Neuronal stem cell (in vitro differentiated cells): Measurements from ENCODE around the gene TRIM50.
"Not testable (repeated sequence)": the region's sequence is repeated elsewhere in the genome, so short reads cannot be mapped to it uniquely, and the experiment has no call there.

ENCODE experiments used
- DNase-seq: peaks from one replicate; pipeline ENCODE4 v3.0.0-alpha.2; 2013; ENCODE audit warnings: low spot score
- H2AFZ ChIP-seq: one replicate; pipeline ENCODE4 v1.6.1; 2013; ENCODE audit warnings: mild to moderate bottlenecking, low read length, inconsistent platforms
- H2AK5ac ChIP-seq: 2 replicates; pipeline ENCODE4 v1.6.1; 2013; ENCODE audit warnings: low read depth, mild to moderate bottlenecking, inconsistent platforms, low read length, moderate library complexity, mixed read lengths
- H2BK120ac ChIP-seq: 2 replicates; pipeline ENCODE4 v1.6.1; 2013; ENCODE audit warnings: low read depth, mild to moderate bottlenecking, inconsistent platforms, low read length, moderate library complexity, mixed read lengths
- H2BK12ac ChIP-seq: one replicate; pipeline ENCODE4 v1.6.1; 2013; ENCODE audit warnings: low read length, inconsistent platforms
- H2BK15ac ChIP-seq: 2 replicates; pipeline ENCODE4 v1.6.1; 2013; ENCODE audit warnings: mild to moderate bottlenecking, low read length, inconsistent platforms, mixed read lengths
- H2BK5ac ChIP-seq: one replicate; pipeline ENCODE4 v1.6.1; 2013; ENCODE audit warnings: inconsistent platforms, mild to moderate bottlenecking, low read length, moderate library complexity
- H3K14ac ChIP-seq: one replicate; pipeline ENCODE4 v1.6.1; 2013; ENCODE audit warnings: low read length, inconsistent platforms
- H3K18ac ChIP-seq: 2 replicates; pipeline ENCODE4 v1.6.1; 2013; ENCODE audit warnings: low read length, inconsistent platforms
- H3K23ac ChIP-seq: 2 replicates; pipeline ENCODE4 v1.6.1; 2013; ENCODE audit warnings: low read depth, mild to moderate bottlenecking, mixed read lengths, low read length, inconsistent platforms; ENCODE audit not compliant: poor library complexity
- H3K27ac ChIP-seq: replicated peaks from 3 replicates; pipeline ENCODE4 v1.5.1; 2013; ENCODE audit warnings: low read length, inconsistent platforms
- H3K27me3 ChIP-seq, 3 experiments: 2 replicates each; pipeline ENCODE4 v1.6.1; 2013; ENCODE audit warnings: low read length in 3 of 3, mild to moderate bottlenecking in 2 of 3, inconsistent platforms in 1 of 3, low read depth in 1 of 3, mixed read lengths in 1 of 3, moderate library complexity in 1 of 3; ENCODE audit not compliant: control insufficient read depth in 3 of 3, insufficient read depth in 3 of 3
- H3K36me3 ChIP-seq, 2 donors: replicated peaks in 1 of 2; 2 replicates each; pipeline ENCODE4 v1.6.1; 2013; ENCODE audit warnings: low read length in 2 of 2; ENCODE audit not compliant: control insufficient read depth in 2 of 2, insufficient read depth in 2 of 2
- H3K4ac ChIP-seq: 2 replicates; pipeline ENCODE4 v1.6.1; 2013; ENCODE audit warnings: inconsistent platforms, mild to moderate bottlenecking, low read length, moderate library complexity
- H3K4me1 ChIP-seq, 2 donors: 1 replicate in 1 of 2; 2 replicates in 1 of 2; pipeline ENCODE4 v1.6.1; 2013; ENCODE audit warnings: low read length in 2 of 2, low read depth in 1 of 2; ENCODE audit not compliant: control insufficient read depth in 2 of 2, insufficient read depth in 1 of 2
- H3K4me2 ChIP-seq: one replicate; pipeline ENCODE4 v1.6.1; 2013; ENCODE audit warnings: mild to moderate bottlenecking, low read length, inconsistent platforms; ENCODE audit not compliant: insufficient read depth, poor library complexity, severe bottlenecking
- H3K4me3 ChIP-seq, 2 donors: 2 replicates each; pipeline ENCODE4 v1.5.1; 2013; ENCODE audit warnings: low read length in 2 of 2, mild to moderate bottlenecking in 2 of 2, inconsistent platforms in 1 of 2, moderate library complexity in 1 of 2
- H3K79me1 ChIP-seq: one replicate; pipeline ENCODE4 v1.6.1; 2013; ENCODE audit warnings: low read depth, mild to moderate bottlenecking, inconsistent platforms, low read length, moderate library complexity
- H3K9ac ChIP-seq: one replicate; pipeline ENCODE4 v1.6.1; 2013; ENCODE audit warnings: mild to moderate bottlenecking, low read depth, low read length, inconsistent platforms; ENCODE audit not compliant: poor library complexity
- H3K9me3 ChIP-seq, 2 donors: replicated peaks in 1 of 2; 2 replicates each; pipeline versions ENCODE3 to v1.6.1; 2013; ENCODE audit warnings: low read length in 2 of 2, mild to moderate bottlenecking in 2 of 2, inconsistent platforms in 1 of 2, low read depth in 1 of 2, mixed read lengths in 1 of 2, moderate library complexity in 1 of 2; ENCODE audit not compliant: control insufficient read depth in 2 of 2, insufficient read depth in 1 of 2
- H4K8ac ChIP-seq: one replicate; pipeline ENCODE4 v1.6.1; 2013; ENCODE audit warnings: low read depth, mild to moderate bottlenecking, inconsistent platforms, low read length, moderate library complexity
- H4K91ac ChIP-seq: one replicate; pipeline ENCODE4 v1.6.1; 2013; ENCODE audit warnings: low read length, low read depth, mild to moderate bottlenecking, inconsistent platforms; ENCODE audit not compliant: poor library complexity
- WGBS, 2 donors: extraction: QIAGEN DNeasy Blood & Tissue Kit; methylation state at CpG; one replicate each; pipeline ENCODE4 v1.1.7; 2013; ENCODE audit warnings: missing lambda C conversion rate in 2 of 2, mixed read lengths in 1 of 2; ENCODE audit not compliant: insufficient read length in 2 of 2, insufficient replicate concordance in 1 of 2; ENCODE audit errors: extremely low coverage in 2 of 2; 5-methylcytosine and 5-hydroxymethylcytosine counted together

The TRIM50 gene

DNA sequence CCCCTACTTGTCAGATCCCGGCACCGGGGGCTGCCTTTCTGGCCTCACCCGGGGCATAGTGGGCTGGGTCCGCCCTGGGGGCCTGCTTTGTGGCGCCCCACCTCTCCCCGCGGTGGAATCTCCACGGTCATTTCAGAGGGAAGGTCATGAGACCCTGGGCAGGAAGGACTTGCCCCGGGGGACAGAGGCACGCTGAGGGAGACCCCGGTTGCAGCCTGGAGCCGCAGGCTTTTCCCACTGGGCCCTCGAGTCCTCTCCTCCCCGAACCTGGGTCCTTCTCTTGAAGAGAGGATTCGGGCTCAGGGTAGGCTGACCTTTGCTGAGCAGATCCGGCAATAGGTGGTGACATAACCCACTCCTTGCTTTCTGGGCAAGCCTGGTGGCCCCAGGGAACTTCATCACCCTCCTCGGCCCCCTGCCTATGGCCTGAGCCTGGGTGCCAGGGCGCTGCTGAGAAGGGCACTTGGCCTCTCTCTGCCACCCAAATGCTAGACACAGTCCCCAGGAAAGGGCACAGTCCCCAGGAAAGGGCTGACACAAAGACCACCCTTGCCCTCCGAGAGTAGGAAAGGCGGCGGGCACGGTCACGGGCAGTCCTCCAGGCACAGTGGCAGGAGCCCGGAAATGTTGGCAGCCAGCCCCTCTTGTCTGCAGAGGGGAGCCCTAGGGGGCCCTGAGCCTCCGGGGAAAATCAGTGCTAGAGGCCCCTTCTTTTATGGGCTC is 36.3 kb upstream of the TRIM50 start:
- H4K8ac ChIP-seq, result no peak overlapping the region
- peak overlapping the region; percentile 44 for H3K18ac ChIP-seq
- DNase-seq, result no peak
- H3K4me1 ChIP-seq, result peaks cover 0 to 5% of the 10 kb centered on the region in 2 donors
- H3K27ac ChIP-seq, result no peak overlapping the region
- no peaks in the 10 kb centered on the region for H3K79me1 ChIP-seq
- H3K4me2 ChIP-seq, result no peak overlapping the region
- peak overlapping the region; percentile 64 for H2BK15ac ChIP-seq
- H2AFZ ChIP-seq, result peak overlapping the region; percentile 69
- no peak overlapping the region for H3K4me3 ChIP-seq
- no peak overlapping the region for H2BK5ac ChIP-seq
- no peak overlapping the region for H2BK12ac ChIP-seq
- no peak overlapping the region for H3K23ac ChIP-seq
- H3K14ac ChIP-seq, result peak overlapping the region; percentile 71
- H3K9ac ChIP-seq, result no peak overlapping the region
- no peak overlapping the region for H4K91ac ChIP-seq
- peak overlapping the region; percentile 37 for H3K4ac ChIP-seq
- H3K9me3 ChIP-seq, result peaks cover 0 to 4% of the 10 kb centered on the region in 2 donors
- no peaks in the 10 kb centered on the region for H3K36me3 ChIP-seq
- H2BK120ac ChIP-seq, result peak overlapping the region; percentile 6
- WGBS, 2 donors, result no CpG with 5 or more reads among the region's 25 CpGs
- H2AK5ac ChIP-seq, result peak overlapping the region; percentile 46
- H3K27me3 ChIP-seq, result peaks cover 0 to 11% (median 0%) of the 10 kb centered on the region in 3 experiments

DNA sequence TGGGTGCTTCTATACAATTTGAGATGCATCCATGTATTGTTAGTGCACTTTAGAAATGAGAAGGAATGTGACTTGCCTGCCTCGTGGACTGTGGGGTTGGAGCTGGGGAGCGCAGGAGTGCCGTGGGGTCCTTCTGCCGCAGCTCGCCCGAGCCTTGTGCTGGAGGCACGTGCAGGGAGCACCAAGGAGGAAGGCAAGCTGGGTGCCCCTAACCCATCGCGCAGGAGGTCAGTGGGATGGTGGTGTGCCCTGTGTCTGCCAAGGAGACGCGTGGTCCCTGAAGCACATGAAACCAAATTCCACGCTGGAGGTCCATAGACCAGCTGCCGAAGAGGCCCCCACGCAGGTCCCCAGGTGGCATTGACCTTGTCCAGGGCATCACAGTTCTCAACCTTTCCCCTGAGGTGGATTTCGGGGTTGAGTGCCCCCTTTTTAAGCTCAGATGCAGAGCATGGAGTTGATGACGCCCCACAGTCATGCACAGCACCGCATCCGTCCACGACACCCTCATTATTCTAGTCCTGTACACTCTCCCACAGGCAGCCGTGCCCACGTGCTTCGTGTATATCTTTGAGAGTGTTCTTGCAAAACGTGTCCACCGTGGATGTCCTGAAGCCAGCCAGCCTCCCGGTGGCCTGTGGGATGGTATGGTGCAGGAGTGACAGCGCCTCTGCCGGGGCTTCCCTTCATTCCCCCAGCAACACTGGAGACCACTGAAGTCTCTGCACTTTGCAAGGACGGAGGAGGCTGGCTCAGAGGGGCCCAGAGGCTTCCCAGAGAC is 35.5 kb upstream of the TRIM50 start:
- WGBS, 2 donors, result no CpG with 5 or more reads among the region's 28 CpGs
- H3K79me1 ChIP-seq, result no peaks in the 10 kb centered on the region
- H2BK12ac ChIP-seq, result no peak overlapping the region
- H2AFZ ChIP-seq, result peak overlapping the region; percentile 69
- no peak overlapping the region for H3K27ac ChIP-seq
- H4K8ac ChIP-seq, result no peak overlapping the region
- H3K4me1 ChIP-seq, result peaks cover 0 to 5% of the 10 kb centered on the region in 2 donors
- no peak overlapping the region for H3K14ac ChIP-seq
- H3K36me3 ChIP-seq, result no peaks in the 10 kb centered on the region
- H2BK15ac ChIP-seq, result no peak overlapping the region
- H3K4me2 ChIP-seq, result no peak overlapping the region
- H3K23ac ChIP-seq, result peak overlapping the region; percentile 21
- H3K27me3 ChIP-seq, result peaks cover 0 to 11% (median 0%) of the 10 kb centered on the region in 3 experiments
- H2BK5ac ChIP-seq, result no peak overlapping the region
- H4K91ac ChIP-seq, result no peak overlapping the region
- H3K9me3 ChIP-seq, result peaks cover 0 to 4% of the 10 kb centered on the region in 2 donors
- peak overlapping the region in 1 of 2 donors; percentile 62 for H3K4me3 ChIP-seq
- H2BK120ac ChIP-seq, result no peak overlapping the region
- H3K18ac ChIP-seq, result peak overlapping the region; percentile 74
- no peak overlapping the region for H3K4ac ChIP-seq
- no peak for DNase-seq
- H2AK5ac ChIP-seq, result peak overlapping the region; percentile 25
- peak overlapping the region; percentile 2 for H3K9ac ChIP-seq

DNA sequence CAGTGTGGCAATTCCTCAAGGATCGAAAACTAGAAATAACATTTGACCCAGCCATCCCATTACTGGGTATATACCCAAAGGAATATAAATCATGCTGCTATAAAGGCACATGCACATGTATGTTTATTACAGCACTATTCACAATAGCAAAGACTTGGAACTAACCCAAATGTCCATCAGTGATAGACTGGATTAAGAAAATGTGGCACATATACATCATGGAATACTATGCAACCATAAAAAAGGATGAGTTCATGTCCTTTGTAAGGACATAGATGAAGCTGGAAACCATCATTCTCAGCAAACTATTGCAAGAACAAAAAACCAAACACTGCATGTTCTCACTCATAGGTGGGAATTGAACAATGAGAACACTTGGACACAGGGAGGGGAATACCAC is 32.7 kb upstream of the TRIM50 start:
- H3K79me1 ChIP-seq, H2AFZ ChIP-seq, H3K14ac ChIP-seq, H2BK120ac ChIP-seq, H3K9ac ChIP-seq, H3K23ac ChIP-seq, H3K4me3 ChIP-seq, H3K36me3 ChIP-seq, H4K91ac ChIP-seq, H3K9me3 ChIP-seq, H2BK5ac ChIP-seq, H2BK12ac ChIP-seq, H2AK5ac ChIP-seq, H3K18ac ChIP-seq, H3K4ac ChIP-seq, H3K4me2 ChIP-seq, DNase-seq, H3K27ac ChIP-seq, H2BK15ac ChIP-seq, H4K8ac ChIP-seq, H3K4me1 ChIP-seq: not testable (repeated sequence)
- WGBS, 2 donors, result no CpG with 5 or more reads among the region's 1 CpG
- peaks cover 0 to 11% (median 0%) of the 10 kb centered on the region in 3 experiments for H3K27me3 ChIP-seq

DNA sequence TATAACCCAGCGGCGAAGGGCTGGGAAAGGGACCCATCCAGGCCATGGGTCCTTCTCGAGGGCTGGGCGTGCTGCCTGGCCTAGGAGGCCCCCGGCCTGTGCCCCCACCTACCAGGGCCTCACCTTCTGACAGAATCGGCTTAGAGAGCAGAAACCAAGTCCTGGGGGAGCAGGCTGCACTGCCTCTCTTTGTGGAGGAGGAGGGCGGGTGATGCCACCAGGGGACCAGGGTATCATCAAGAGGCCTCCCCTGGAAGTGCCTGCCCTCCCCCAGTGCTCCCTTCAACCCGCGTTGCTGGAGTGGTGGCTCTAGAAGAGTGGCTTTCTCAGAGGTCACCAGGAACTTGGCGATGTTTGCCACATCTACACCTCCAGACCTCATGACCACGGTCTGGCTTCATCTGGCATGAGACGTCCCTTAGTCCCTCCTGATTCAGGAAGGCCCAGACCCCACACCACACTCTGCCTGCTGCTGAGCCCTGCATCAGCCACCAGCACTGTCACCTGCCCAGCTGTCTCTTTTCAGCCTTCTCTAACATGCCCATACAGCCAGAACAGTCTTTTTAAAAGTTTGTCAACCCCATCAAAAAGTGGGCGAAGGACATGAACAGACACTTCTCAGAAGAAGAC is 32.0 kb upstream of the TRIM50 start:
- H4K8ac ChIP-seq, result no peak overlapping the region
- H3K36me3 ChIP-seq, result no peaks in the 10 kb centered on the region
- peak overlapping the region; percentile 59 for H2AK5ac ChIP-seq
- H3K14ac ChIP-seq, result peak overlapping the region; percentile 14
- H3K9ac ChIP-seq, result no peak overlapping the region
- H2BK15ac ChIP-seq, result no peak overlapping the region
- H3K27me3 ChIP-seq, result peaks cover 0 to 11% (median 0%) of the 10 kb centered on the region in 3 experiments
- H3K4ac ChIP-seq, result no peak overlapping the region
- no peak overlapping the region for H4K91ac ChIP-seq
- peak overlapping the region; percentile 17 for H2AFZ ChIP-seq
- no CpG with 5 or more reads among the region's 13 CpGs for WGBS, 2 donors
- H3K9me3 ChIP-seq, result peaks cover 0 to 4% of the 10 kb centered on the region in 2 donors
- no peak for DNase-seq
- H2BK12ac ChIP-seq, result no peak overlapping the region
- no peak overlapping the region for H3K4me3 ChIP-seq
- H3K79me1 ChIP-seq, result no peaks in the 10 kb centered on the region
- H3K18ac ChIP-seq, result peak overlapping the region; percentile 40
- peaks cover 4 to 6% of the 10 kb centered on the region in 2 donors for H3K4me1 ChIP-seq
- H3K27ac ChIP-seq, result no peak overlapping the region
- H2BK5ac ChIP-seq, result peak overlapping the region; percentile 5
- no peak overlapping the region for H2BK120ac ChIP-seq
- no peak overlapping the region for H3K4me2 ChIP-seq
- no peak overlapping the region for H3K23ac ChIP-seq
